PFSK-1 (cell line): ENCODE measurements around the gene MPP4.

Experiments
- FOXP2 ChIP-seq: optimal IDR thresholded peaks from 2 replicates; pipeline ENCODE3; 2011; ENCODE audit warnings: borderline replicate concordance, control low read depth, inconsistent platforms; ENCODE audit not compliant: insufficient read depth; ENCODE audit errors: extremely low read length, extremely low read depth
- REST ChIP-seq, 2 experiments: IDR thresholded peaks; 2 replicates each; pipeline versions ENCODE4 v1.6.1 to v1.8.0; 2011 to 2012; ENCODE audit warnings: low read depth in 2 of 2, low read length in 2 of 2, control low read depth in 1 of 2, inconsistent platforms in 1 of 2, mild to moderate bottlenecking in 1 of 2, moderate library complexity in 1 of 2; ENCODE audit not compliant: insufficient read depth in 1 of 2
- SIN3A ChIP-seq: IDR thresholded peaks from 2 replicates; pipeline ENCODE4 v1.6.1; 2012; ENCODE audit warnings: mild to moderate bottlenecking, low read length, moderate library complexity, borderline replicate concordance; ENCODE audit not compliant: insufficient read depth
- TAF1 ChIP-seq: IDR thresholded peaks from 2 replicates; pipeline ENCODE4 v1.6.1; 2012; ENCODE audit warnings: low read length, control low read depth, borderline replicate concordance; ENCODE audit not compliant: insufficient read depth

GRCh38 chr2:201600906-201601305, 97.5 kb downstream of the MPP4 start:
- TF ChIP-seq REST (IDR thresholded peaks at IDR 0.05; ENCODE audit: insufficient read depth in 1 of 2, low read depth in 2 of 2, low read length in 2 of 2) (no peak), TAF1 (no peak), FOXP2 (no peak), SIN3A (no peak)
